H1 (cell line): Measurements from ENCODE around the gene ARHGAP15. TPM values are rescaled to one million over a fixed set of nuclear protein-coding genes. Genes with fewer than 3 reads are reported as not detected.
A peak's percentile ranks its signal among the peaks of the same experiment; 100 is the strongest.

Source experiments
- CTCF ChIA-PET: fragments of 300-600 bp; sonication (Branson Sonifier 250); formaldehyde crosslinking; loops from one replicate; lab custom pipeline; 2021; ENCODE audit not compliant: partially characterized antibody; lab: Charles Lee
- POLR2A ChIA-PET: fragments of 300-600 bp; sonication (Branson Sonifier 250); formaldehyde crosslinking; loops from one replicate; lab custom pipeline; 2021; ENCODE audit warnings: inconsistent platforms; ENCODE audit not compliant: partially characterized antibody; lab: Charles Lee
- DNase-seq, 2 experiments: peaks; one replicate each; pipeline versions ENCODE4 v3.0.0 to v3.0.0-alpha.2; 2010 to 2022; ENCODE audit warnings: low spot score in 2 of 2, low read depth in 1 of 2, mixed read lengths in 1 of 2
- FAIRE-seq: peaks from 2 replicates; lab custom pipeline; 2011; peaks lifted over from hg19 to GRCh38; lab: Jason Lieb, UNC
- H2AFZ ChIP-seq: 2 replicates; pipeline ENCODE4 v1.8.1; 2012; ENCODE audit warnings: low read length, inconsistent platforms
- H2AK5ac ChIP-seq: 2 replicates; pipeline ENCODE4 v1.6.1; 2013; ENCODE audit warnings: low read depth, low read length
- H2BK120ac ChIP-seq: replicated peaks from 2 replicates; pipeline ENCODE3; 2013; ENCODE audit warnings: low read depth, low read length, inconsistent platforms
- H2BK12ac ChIP-seq: 2 replicates; pipeline ENCODE4 v1.6.1; 2013; ENCODE audit warnings: low read depth, low read length
- H2BK15ac ChIP-seq: 2 replicates; pipeline ENCODE4 v1.6.1; 2013; ENCODE audit warnings: low read length
- H2BK20ac ChIP-seq: 2 replicates; pipeline ENCODE4 v1.6.1; 2013; ENCODE audit warnings: low read length
- H2BK5ac ChIP-seq: 2 replicates; pipeline ENCODE4 v1.6.1; 2013; ENCODE audit warnings: low read depth, low read length
- H3K14ac ChIP-seq: 2 replicates; pipeline ENCODE4 v1.6.1; 2013; ENCODE audit warnings: inconsistent platforms; ENCODE audit not compliant: insufficient read length
- H3K18ac ChIP-seq: 2 replicates; pipeline ENCODE4 v1.6.1; 2013; ENCODE audit warnings: low read length; ENCODE audit errors: extremely low read depth
- H3K23ac ChIP-seq: 2 replicates; pipeline ENCODE4 v1.6.1; 2013; ENCODE audit warnings: inconsistent platforms; ENCODE audit not compliant: insufficient read length
- H3K23me2 ChIP-seq: 2 replicates; pipeline ENCODE4 v1.6.1; 2013; ENCODE audit warnings: low read depth, low read length
- H3K27ac ChIP-seq: 2 replicates; pipeline ENCODE4 v1.6.1; 2011; ENCODE audit warnings: low read depth, low read length, inconsistent platforms
- H3K27me3 ChIP-seq, 4 experiments: replicated peaks in 1 of 4; 1 replicate in 1 of 4; 2 replicates in 3 of 4; pipeline versions ENCODE4 v1.6.1 to v1.8.1; 2011 to 2013; ENCODE audit warnings: low read length in 3 of 4, mild to moderate bottlenecking in 3 of 4, inconsistent platforms in 2 of 4, mixed read lengths in 2 of 4, moderate library complexity in 1 of 4; ENCODE audit not compliant: control insufficient read depth in 3 of 4, insufficient read depth in 3 of 4; ENCODE audit errors: extremely low read depth in 1 of 4
- H3K36me3 ChIP-seq, 4 experiments: 2 replicates each; pipeline versions ENCODE4 v1.6.1 to v1.8.1; 2011 to 2013; ENCODE audit warnings: mild to moderate bottlenecking in 4 of 4, low read length in 3 of 4, moderate library complexity in 2 of 4, control low read depth in 1 of 4, inconsistent platforms in 1 of 4; ENCODE audit not compliant: insufficient read depth in 4 of 4, control insufficient read depth in 2 of 4
- H3K4ac ChIP-seq: replicated peaks from 2 replicates; pipeline ENCODE3; 2013; ENCODE audit warnings: low read length, low read depth, mixed read lengths, inconsistent platforms; ENCODE audit not compliant: insufficient read length
- H3K4me1 ChIP-seq, 4 experiments: replicated peaks in 1 of 4; 1 replicate in 1 of 4; 2 replicates in 3 of 4; pipeline versions ENCODE4 v1.6.1 to v1.8.1; 2011 to 2013; ENCODE audit warnings: low read length in 3 of 4, inconsistent platforms in 2 of 4, mixed read lengths in 1 of 4; ENCODE audit not compliant: insufficient read depth in 4 of 4, control insufficient read depth in 3 of 4
- H3K4me2 ChIP-seq, 2 experiments: 2 replicates each; pipeline versions ENCODE4 v1.6.1 to v1.8.1; 2011 to 2013; ENCODE audit warnings: low read depth in 2 of 2, low read length in 2 of 2, control low read depth in 1 of 2, inconsistent platforms in 1 of 2, mild to moderate bottlenecking in 1 of 2; ENCODE audit not compliant: insufficient read depth in 1 of 2
- H3K4me3 ChIP-seq, 4 experiments: fragments of 200-600, 300-600 bp in 1 of 4; sonication (generic), shearing (Covaris generic), sonication (Bioruptor Twin) in 1 of 4; 2 replicates each; pipeline versions ENCODE4 v1.5.1 to v1.8.1; 2011 to 2016; ENCODE audit warnings: low read length in 4 of 4, low read depth in 3 of 4, control low read depth in 2 of 4, inconsistent platforms in 2 of 4, mild to moderate bottlenecking in 2 of 4, mixed read lengths in 1 of 4, moderate library complexity in 1 of 4; ENCODE audit not compliant: insufficient read depth in 2 of 4; ENCODE audit errors: extremely low read depth in 1 of 4
- H3K56ac ChIP-seq: replicated peaks from 2 replicates; pipeline ENCODE3; 2013; ENCODE audit warnings: low read depth, mild to moderate bottlenecking, mixed read lengths, low read length, inconsistent platforms; ENCODE audit not compliant: insufficient read length
- H3K79me1 ChIP-seq: 2 replicates; pipeline ENCODE4 v1.6.1; 2013; ENCODE audit warnings: low read depth, low read length, control low read depth
- H3K79me2 ChIP-seq, 2 experiments: 2 replicates each; pipeline versions ENCODE4 v1.6.1 to v1.8.1; 2012 to 2013; ENCODE audit warnings: low read length in 2 of 2, mild to moderate bottlenecking in 2 of 2, inconsistent platforms in 1 of 2; ENCODE audit not compliant: insufficient read depth in 2 of 2, control insufficient read depth in 1 of 2
- H3K9ac ChIP-seq, 4 experiments: replicated peaks in 1 of 4; 1 replicate in 1 of 4; 2 replicates in 3 of 4; pipeline versions ENCODE4 v1.6.1 to v1.8.1; 2011 to 2013; ENCODE audit warnings: low read depth in 3 of 4, low read length in 3 of 4, control low read depth in 2 of 4, mild to moderate bottlenecking in 2 of 4, moderate library complexity in 2 of 4, inconsistent platforms in 1 of 4; ENCODE audit errors: extremely low read depth in 1 of 4
- H3K9me3 ChIP-seq, 2 experiments: 2 replicates each; pipeline versions ENCODE4 v1.6.1 to v1.8.1; 2012 to 2013; ENCODE audit warnings: mild to moderate bottlenecking in 2 of 2, moderate library complexity in 2 of 2, control low read depth in 1 of 2, inconsistent platforms in 1 of 2, low read depth in 1 of 2, low read length in 1 of 2, mixed read lengths in 1 of 2; ENCODE audit not compliant: insufficient read depth in 2 of 2
- H4K20me1 ChIP-seq, 2 experiments: replicated peaks in 1 of 2; 2 replicates each; pipeline versions ENCODE3 to v1.8.1; 2011 to 2013; ENCODE audit warnings: inconsistent platforms in 2 of 2, low read length in 2 of 2, mild to moderate bottlenecking in 1 of 2; ENCODE audit not compliant: insufficient read depth in 2 of 2, control insufficient read depth in 1 of 2
- H4K5ac ChIP-seq: 2 replicates; pipeline ENCODE4 v1.6.1; 2013; ENCODE audit warnings: low read length, low read depth, mixed read lengths, inconsistent platforms; ENCODE audit not compliant: insufficient read length
- H4K8ac ChIP-seq: 2 replicates; pipeline ENCODE4 v1.8.0; 2013; ENCODE audit warnings: mild to moderate bottlenecking, moderate library complexity, low read length, inconsistent platforms; ENCODE audit not compliant: insufficient read depth; ENCODE audit errors: extremely low read depth
- H4K91ac ChIP-seq: replicated peaks from 2 replicates; pipeline ENCODE3; 2013; ENCODE audit warnings: low read length, mixed read lengths, inconsistent platforms; ENCODE audit not compliant: insufficient read length
- CHD1 ChIP-seq: IDR thresholded peaks from 2 replicates; pipeline ENCODE4 v1.6.1; 2012; ENCODE audit warnings: low read depth, low read length, improper control_type of control experiment
- CTBP2 ChIP-seq: IDR thresholded peaks from 2 replicates; pipeline ENCODE4 v1.7.0; 2011; ENCODE audit warnings: borderline replicate concordance, mild to moderate bottlenecking, moderate library complexity, mixed read lengths, low read length; ENCODE audit not compliant: insufficient read depth, insufficient read length
- GTF2F1 ChIP-seq: IDR thresholded peaks from 2 replicates; pipeline ENCODE4 v1.6.1; 2012; ENCODE audit warnings: low read depth, low read length, improper control_type of control experiment, borderline replicate concordance
- KDM5A ChIP-seq: fragments of 200-600 bp; IDR thresholded peaks from 2 replicates; pipeline ENCODE4 v1.7.1; 2012; ENCODE audit warnings: mild to moderate bottlenecking, low read length, inconsistent platforms, mixed read lengths
- NRF1 ChIP-seq: IDR thresholded peaks from 2 replicates; pipeline ENCODE4 v1.6.1; 2011; ENCODE audit warnings: mild to moderate bottlenecking, low read depth, low read length, improper control_type of control experiment
- SIN3A ChIP-seq, 2 experiments: IDR thresholded peaks in 1 of 2; conservative IDR thresholded peaks in 1 of 2; 2 replicates each; pipeline ENCODE4 v1.6.1; 2011 to 2012; ENCODE audit warnings: low read length in 2 of 2, improper control_type of control experiment in 1 of 2, low read depth in 1 of 2, mild to moderate bottlenecking in 1 of 2
- WGBS, 2 experiments: shearing (Covaris generic) in 1 of 2; methylation state at CpG; one replicate each; pipeline versions ENCODE4 v1.1.6 to v1.1.7; 2013 to 2015; ENCODE audit warnings: low lambda C conversion rate in 2 of 2, mixed read lengths in 2 of 2, inconsistent platforms in 1 of 2, low coverage in 1 of 2, missing lambda C conversion rate in 1 of 2; ENCODE audit not compliant: insufficient replicate concordance in 2 of 2, insufficient coverage in 1 of 2, insufficient read length in 1 of 2; ENCODE audit errors: extremely low coverage in 1 of 2, missing lambda C conversion rate in 1 of 2; 5-methylcytosine and 5-hydroxymethylcytosine counted together
- polyA plus RNA-seq, 7 experiments: library from polyadenylated mRNA; depleted of rRNA in 3 of 7; stranded (reverse) in 5 of 7; unstranded in 2 of 7; fragments of >200 nt in 5 of 7; fragments of 200-250 nt in 2 of 7; gene quantifications; 1 replicate in 5 of 7; 2 replicates in 1 of 7; 4 replicates in 1 of 7; pipeline versions ENCODE4 v1.2.1 to v1.2.3, GENCODE V29; 2011 to 2013; ENCODE audit warnings: missing spikeins in 2 of 7, mixed read lengths in 2 of 7
- total RNA-seq: library from RNA; stranded (reverse); fragmentation: NEBNext Ultra II Directional; extraction: Animal tissue kit (Norgen Biotek cat#: 25700); gene quantifications from 2 replicates; pipeline ENCODE4 v1.2.1, GENCODE V29; 2021
- TF ChIP-seq, protein P1 (sequence below), 3 experiments: IDR thresholded peaks; 1 replicate in 2 of 3; 2 replicates in 1 of 3; pipeline versions ENCODE4 v1.5.1 to v1.6.1; 2011; ENCODE audit warnings: low read length in 3 of 3, mild to moderate bottlenecking in 3 of 3, inconsistent platforms in 2 of 3, low read depth in 1 of 3, moderate library complexity in 1 of 3; ENCODE audit not compliant: insufficient read depth in 1 of 3; ENCODE audit errors: control extremely low read depth in 1 of 3

Gene ARHGAP15
- total and polyA plus RNA-seq, 2 of the 8 experiments (the other 6 are each of a cell fraction or from before 2014, with no cell fraction given): not detected

- H3K23ac ChIP-seq: no peak overlapping the region
- POLR2A ChIA-PET: no interaction called here
- H2BK5ac ChIP-seq: no peak overlapping the region
- FAIRE-seq (no peak), DNase-seq (no peak)
- no peak overlapping the region for H2AK5ac ChIP-seq
- no peak overlapping the region for H4K91ac ChIP-seq
- WGBS, 2 experiments: 88% methylated on average over 1 of the region's 1 CpG; no CpG with 5 or more reads in 1 of the 2 experiments
- H3K4me2 ChIP-seq: no peak overlapping the region
- no peaks in the 10 kb centered on the region for H4K20me1 ChIP-seq
- peak overlapping the region; percentile 23; the same call in 1 of the 2 replicates for H2BK12ac ChIP-seq
- H3K79me1 ChIP-seq: no peaks in the 10 kb centered on the region
- H3K9me3 ChIP-seq: no peaks in the 10 kb centered on the region
- H3K4ac ChIP-seq: no peak overlapping the region
- H3K27ac ChIP-seq: no peak overlapping the region
- H4K5ac ChIP-seq: no peak overlapping the region
- no peak overlapping the region for H3K4me3 ChIP-seq
- H3K79me2 ChIP-seq: no peaks in the 10 kb centered on the region
- H3K27me3 ChIP-seq: no peaks in the 10 kb centered on the region
- no peak overlapping the region for H2BK120ac ChIP-seq
- H3K23me2 ChIP-seq: no peaks in the 10 kb centered on the region
- TF ChIP-seq KDM5A (no peak), CHD1 (no peak), CTBP2 (no peak), SIN3A (conservative IDR thresholded peaks at IDR 0.05 in 1 of 2, IDR thresholded peaks at IDR 0.05 in 1 of 2; ENCODE audit: low read depth in 1 of 2, low read length in 2 of 2) (no peak), NRF1 (no peak), GTF2F1 (no peak)
- TF ChIP-seq, protein P1, sequence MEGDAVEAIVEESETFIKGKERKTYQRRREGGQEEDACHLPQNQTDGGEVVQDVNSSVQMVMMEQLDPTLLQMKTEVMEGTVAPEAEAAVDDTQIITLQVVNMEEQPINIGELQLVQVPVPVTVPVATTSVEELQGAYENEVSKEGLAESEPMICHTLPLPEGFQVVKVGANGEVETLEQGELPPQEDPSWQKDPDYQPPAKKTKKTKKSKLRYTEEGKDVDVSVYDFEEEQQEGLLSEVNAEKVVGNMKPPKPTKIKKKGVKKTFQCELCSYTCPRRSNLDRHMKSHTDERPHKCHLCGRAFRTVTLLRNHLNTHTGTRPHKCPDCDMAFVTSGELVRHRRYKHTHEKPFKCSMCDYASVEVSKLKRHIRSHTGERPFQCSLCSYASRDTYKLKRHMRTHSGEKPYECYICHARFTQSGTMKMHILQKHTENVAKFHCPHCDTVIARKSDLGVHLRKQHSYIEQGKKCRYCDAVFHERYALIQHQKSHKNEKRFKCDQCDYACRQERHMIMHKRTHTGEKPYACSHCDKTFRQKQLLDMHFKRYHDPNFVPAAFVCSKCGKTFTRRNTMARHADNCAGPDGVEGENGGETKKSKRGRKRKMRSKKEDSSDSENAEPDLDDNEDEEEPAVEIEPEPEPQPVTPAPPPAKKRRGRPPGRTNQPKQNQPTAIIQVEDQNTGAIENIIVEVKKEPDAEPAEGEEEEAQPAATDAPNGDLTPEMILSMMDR (IDR thresholded peaks at IDR 0.05; ENCODE audit: control extremely low read depth in 1 of 3, insufficient read depth in 1 of 3, low read depth in 1 of 3, low read length in 3 of 3): no peak
- no peak overlapping the region for H2BK15ac ChIP-seq
- H3K56ac ChIP-seq: no peak overlapping the region
- H2BK20ac ChIP-seq: no peak overlapping the region
- H3K14ac ChIP-seq: no peak overlapping the region
- no peaks in the 10 kb centered on the region for H3K36me3 ChIP-seq
- H3K9ac ChIP-seq: no peak overlapping the region
- no peak overlapping the region for H3K18ac ChIP-seq
- H2AFZ ChIP-seq: no peak overlapping the region
- CTCF ChIA-PET: interaction anchor here (0.6 to 12.1 kb wide), 15 partner anchors 10 to 189 kb away, joined by 3 to 86 read pairs (median 5); no protein-coding TSS in a partner anchor
- H4K8ac ChIP-seq: no peak overlapping the region
- H3K4me1 ChIP-seq: no peaks in the 10 kb centered on the region
Observed at GRCh38 chr2:143223556-143223955, 94.3 kb downstream of the ARHGAP15 start.
